Ishikawa (cell line): Measurements from ENCODE around the gene LRRC32.

ENCODE experiments used
- CEBPB ChIP-seq: IDR thresholded peaks from 2 replicates; pipeline ENCODE4 v1.6.1; 2012
- CREB1 ChIP-seq: IDR thresholded peaks from 2 replicates; pipeline ENCODE4 v1.6.1; 2012; ENCODE audit warnings: low read depth
- EP300 ChIP-seq: IDR thresholded peaks from 2 replicates; pipeline ENCODE4 v1.6.1; 2012; ENCODE audit warnings: borderline replicate concordance
- MAX ChIP-seq: IDR thresholded peaks from 2 replicates; pipeline ENCODE4 v1.6.1; 2012
- RAD21 ChIP-seq: IDR thresholded peaks from 2 replicates; pipeline ENCODE4 v1.6.1; 2012; ENCODE audit warnings: low read depth
- TAF1 ChIP-seq: IDR thresholded peaks from 2 replicates; pipeline ENCODE4 v1.6.1; 2012; ENCODE audit warnings: low read depth, mild to moderate bottlenecking
- YY1 ChIP-seq: IDR thresholded peaks from 2 replicates; pipeline ENCODE4 v1.6.1; 2012; ENCODE audit warnings: low read depth
- TF ChIP-seq, protein P1 (sequence below): IDR thresholded peaks from 2 replicates; pipeline ENCODE4 v1.6.1; 2012
- TF ChIP-seq, protein P2 (sequence below): IDR thresholded peaks from 2 replicates; pipeline ENCODE4 v1.6.1; 2012; ENCODE audit warnings: low read depth, mild to moderate bottlenecking

DNA sequence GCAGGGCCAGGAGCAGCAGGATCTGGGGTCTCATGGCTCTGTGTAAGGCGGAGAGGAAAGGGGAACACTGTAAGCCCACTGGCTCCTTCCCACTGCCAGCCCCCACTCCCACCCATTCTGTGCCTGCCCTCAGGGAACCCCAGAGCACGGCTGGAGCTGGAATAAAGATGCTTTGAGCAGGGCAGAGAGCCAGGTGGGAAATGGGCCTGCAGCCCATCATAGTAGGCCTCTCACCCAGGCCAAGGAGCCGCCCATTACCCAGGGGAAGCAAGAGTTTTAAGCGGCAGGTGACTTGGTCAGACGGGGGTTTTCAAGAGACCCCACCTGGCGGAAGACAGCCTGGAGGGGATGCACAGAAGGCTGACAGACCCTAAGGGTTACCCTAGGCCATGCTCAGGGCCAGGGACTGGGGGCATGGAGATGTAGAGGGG is 4.6 kb downstream of the LRRC32 start:
- TF ChIP-seq TAF1, result no peak
- TF ChIP-seq, protein P1, sequence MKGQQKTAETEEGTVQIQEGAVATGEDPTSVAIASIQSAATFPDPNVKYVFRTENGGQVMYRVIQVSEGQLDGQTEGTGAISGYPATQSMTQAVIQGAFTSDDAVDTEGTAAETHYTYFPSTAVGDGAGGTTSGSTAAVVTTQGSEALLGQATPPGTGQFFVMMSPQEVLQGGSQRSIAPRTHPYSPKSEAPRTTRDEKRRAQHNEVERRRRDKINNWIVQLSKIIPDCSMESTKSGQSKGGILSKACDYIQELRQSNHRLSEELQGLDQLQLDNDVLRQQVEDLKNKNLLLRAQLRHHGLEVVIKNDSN, result no peak
- no peak for TF ChIP-seq RAD21
- TF ChIP-seq YY1, result no peak
- TF ChIP-seq MAX, result no peak
- TF ChIP-seq EP300, result no peak
- TF ChIP-seq, protein P2, sequence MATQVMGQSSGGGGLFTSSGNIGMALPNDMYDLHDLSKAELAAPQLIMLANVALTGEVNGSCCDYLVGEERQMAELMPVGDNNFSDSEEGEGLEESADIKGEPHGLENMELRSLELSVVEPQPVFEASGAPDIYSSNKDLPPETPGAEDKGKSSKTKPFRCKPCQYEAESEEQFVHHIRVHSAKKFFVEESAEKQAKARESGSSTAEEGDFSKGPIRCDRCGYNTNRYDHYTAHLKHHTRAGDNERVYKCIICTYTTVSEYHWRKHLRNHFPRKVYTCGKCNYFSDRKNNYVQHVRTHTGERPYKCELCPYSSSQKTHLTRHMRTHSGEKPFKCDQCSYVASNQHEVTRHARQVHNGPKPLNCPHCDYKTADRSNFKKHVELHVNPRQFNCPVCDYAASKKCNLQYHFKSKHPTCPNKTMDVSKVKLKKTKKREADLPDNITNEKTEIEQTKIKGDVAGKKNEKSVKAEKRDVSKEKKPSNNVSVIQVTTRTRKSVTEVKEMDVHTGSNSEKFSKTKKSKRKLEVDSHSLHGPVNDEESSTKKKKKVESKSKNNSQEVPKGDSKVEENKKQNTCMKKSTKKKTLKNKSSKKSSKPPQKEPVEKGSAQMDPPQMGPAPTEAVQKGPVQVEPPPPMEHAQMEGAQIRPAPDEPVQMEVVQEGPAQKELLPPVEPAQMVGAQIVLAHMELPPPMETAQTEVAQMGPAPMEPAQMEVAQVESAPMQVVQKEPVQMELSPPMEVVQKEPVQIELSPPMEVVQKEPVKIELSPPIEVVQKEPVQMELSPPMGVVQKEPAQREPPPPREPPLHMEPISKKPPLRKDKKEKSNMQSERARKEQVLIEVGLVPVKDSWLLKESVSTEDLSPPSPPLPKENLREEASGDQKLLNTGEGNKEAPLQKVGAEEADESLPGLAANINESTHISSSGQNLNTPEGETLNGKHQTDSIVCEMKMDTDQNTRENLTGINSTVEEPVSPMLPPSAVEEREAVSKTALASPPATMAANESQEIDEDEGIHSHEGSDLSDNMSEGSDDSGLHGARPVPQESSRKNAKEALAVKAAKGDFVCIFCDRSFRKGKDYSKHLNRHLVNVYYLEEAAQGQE, result no peak
- no peak for TF ChIP-seq CREB1
- TF ChIP-seq CEBPB, result no peak
